Activated naive CD4-positive, alpha-beta T cell treated with Interleukin-2 at 50 U/mL for 16 hours (primary cell): Measurements from ENCODE around the gene PFDN1.

Source experiments
- DNase-seq: peaks from one replicate; pipeline ENCODE4 v3.0.0-alpha.2; 2020

The PFDN1 gene

DNA sequence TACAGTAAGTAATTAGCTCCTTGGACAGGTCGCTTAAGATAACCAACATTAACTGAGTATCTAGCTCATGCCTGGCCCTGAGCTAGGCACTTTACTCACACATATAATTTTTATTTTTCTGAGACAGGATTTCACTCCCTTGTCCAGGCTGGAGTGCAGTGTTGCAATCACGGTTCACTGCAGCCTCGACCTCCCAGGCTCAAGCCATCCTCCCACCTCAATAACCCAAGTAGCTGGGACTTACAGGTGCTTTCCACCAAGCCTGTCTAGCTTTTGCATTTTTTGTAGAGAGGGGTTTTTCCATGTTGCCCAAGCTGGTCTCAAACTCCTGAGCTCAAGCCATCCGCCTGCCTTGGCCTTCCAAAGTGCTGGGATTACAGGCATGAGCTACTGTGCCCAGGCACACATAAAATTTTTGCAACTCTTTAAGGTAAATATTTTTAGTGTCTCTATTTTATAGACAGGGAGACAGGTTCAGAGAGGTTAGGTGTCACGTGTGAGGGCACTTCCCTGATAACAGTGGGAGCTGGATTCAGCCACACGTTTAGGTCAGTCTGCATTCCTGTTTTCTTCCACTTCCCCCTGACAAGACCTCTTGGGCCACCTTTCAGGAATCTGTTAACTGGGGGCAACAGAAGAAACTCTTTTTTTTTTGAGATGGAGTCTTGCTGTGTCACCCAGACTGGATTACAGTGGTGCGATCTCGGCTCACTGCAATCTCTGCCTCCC, 25.3 kb upstream of the PFDN1 start:
- DNase-seq: no peak

DNA sequence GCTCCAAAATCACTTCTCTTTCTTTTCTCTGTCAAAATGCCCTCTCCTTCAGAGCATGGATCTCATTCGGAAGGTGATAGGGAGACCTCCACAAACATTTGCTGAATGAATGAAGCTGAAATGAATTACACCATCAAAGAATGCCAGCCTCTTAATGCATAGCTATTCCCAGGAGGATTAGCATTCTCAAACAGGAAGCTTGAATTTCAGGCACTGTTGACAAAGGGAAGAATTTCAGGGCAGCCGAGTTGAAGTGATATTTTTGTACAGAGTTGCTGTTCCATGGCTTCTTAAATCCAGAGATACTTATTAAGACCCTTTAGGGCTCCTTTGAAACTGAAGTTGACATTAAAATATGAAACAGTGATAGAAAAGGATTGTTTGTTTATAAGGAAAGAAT, 24.7 kb upstream of the PFDN1 start:
- no peak for DNase-seq

DNA sequence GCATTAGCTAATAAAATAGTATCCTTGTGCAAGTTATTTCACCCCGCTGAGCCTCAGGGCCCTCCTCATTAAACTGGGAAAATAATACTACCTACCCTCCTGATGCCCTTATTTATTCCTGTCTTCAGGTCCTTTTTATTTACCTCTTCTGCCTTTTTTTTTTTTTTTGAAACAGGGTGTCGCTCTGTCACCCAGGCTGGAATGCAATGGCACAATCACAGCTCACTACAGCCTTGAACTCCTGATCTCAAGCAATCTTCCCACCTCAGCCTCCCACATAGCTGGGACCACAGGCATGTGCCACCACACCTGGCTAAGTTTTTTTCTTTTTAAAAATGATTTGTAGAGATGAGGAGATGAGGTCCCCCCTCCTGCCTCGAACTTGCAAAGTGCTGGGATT, 22.6 kb upstream of the PFDN1 start:
- no peak for DNase-seq

DNA sequence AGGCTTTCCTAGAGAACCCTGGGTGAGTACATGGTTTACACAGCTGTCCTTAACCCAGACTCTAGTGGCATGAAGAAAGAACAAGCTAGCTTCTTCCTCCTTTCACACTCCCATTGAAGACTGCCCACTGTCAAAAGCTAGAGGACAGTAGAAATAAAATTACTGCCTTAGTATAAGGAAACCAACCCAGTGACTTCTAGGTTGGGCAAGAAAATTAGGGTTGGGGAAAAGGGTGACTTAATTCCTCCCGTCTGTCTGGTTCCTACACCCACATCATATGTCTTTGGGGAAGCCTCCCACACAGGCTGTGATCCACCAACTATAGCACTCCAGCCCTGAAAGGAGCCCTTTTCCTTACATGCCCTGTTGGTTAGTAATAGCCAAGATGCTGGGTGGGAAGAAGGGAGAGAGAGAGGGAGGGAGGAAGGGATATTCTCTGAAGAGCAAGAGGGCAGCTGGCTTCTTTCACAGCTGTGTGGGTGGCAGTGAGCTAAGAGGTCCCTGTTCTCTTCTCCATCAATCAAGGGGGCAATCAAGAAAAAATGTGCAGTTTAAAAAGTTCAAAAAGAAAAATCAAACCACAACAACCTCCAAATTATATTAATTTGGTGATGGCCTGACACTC, 21.8 kb upstream of the PFDN1 start:
- no peak for DNase-seq

DNA sequence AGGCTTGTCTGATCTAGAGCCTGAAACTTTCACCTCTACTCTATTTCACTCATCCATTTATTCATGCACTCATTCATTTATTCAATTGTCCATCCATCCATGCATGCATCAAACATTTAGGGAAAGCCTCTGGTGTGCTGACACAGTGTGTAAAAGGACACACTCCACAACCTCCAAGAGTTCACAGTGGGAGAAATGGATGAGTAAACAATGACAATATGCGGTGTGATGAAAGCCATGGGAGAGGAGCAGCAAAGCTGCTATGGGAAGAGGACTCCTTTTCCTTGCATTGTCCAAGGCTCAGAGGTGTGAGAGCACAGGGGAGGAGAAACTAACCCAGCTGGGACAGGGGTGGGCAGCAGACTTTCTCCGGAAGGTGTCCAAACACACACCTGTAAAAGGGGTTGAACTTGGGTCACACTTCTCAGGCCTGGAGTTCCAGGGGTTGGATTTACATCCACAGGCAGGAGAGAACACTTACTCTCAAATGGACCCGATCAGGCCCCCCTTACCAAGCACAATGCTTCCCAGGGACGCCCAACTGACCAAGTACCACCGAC, 21.2 kb upstream of the PFDN1 start:
- DNase-seq: no peak

DNA sequence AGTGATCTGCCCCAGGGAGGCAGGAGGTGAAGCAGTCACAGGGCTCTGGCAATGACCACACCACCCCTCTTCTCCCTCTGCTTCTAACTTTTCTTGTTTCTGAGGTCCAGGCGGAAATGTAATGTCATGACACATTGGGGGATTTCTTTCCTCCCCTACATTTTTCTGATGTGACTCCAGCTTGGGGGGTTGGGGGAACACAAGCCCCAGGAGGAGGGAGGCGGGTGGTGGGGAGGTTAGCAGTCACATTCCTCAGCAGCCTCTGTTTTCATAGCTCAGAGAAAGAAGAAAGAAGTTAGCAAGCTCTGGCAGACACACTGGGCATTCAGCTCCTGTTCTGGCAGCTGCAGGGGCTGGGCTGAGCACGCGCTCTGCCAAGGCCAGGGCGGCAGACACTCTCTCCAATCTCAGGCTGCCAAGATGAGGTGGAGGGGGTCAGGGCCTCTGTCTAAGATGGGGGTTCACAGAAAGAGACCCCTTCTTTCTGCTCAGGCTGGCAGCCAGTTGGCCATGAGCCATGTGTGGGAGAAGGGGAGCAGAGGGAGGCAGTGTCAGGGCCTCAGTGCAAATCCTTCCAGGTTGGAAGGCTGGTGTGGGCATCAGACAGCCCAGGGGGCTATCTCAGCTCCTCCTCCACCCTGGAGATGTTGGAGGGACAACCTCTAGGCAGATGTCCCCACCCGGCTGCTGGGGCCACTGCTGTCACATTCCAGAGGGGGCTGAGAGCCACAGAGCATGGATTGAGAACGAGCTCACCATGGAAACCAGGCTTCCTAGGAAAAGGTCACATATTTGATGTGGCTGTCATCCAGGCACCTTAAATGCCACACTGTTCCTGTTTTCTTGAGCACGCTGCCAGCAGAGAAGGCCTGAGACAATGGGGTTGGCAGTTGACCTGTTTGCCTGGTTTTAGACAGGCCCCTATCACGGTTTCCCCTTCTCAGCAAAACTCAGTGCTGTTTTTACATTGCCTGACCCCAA, 20.1 kb upstream of the PFDN1 start:
- no peak for DNase-seq

DNA sequence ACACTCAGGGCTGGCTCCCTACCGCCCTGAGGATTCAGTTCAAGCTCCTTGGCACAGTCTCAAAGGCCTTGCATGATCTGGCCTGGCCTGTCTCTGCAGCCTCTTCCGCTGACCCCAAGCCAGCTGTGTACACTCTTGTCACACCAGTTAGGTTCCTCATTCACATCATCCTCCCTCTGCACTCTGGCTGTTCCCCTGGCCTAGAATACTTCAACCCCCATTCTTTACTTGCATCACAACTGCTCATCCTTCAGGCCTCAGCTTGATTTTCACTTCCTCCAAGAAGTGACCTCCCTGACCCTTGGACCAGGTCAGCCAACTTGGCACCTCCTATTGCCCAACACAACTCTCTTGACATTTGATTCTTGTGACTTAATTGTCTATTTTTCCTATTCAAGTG, 18.9 kb upstream of the PFDN1 start:
- DNase-seq: no peak

DNA sequence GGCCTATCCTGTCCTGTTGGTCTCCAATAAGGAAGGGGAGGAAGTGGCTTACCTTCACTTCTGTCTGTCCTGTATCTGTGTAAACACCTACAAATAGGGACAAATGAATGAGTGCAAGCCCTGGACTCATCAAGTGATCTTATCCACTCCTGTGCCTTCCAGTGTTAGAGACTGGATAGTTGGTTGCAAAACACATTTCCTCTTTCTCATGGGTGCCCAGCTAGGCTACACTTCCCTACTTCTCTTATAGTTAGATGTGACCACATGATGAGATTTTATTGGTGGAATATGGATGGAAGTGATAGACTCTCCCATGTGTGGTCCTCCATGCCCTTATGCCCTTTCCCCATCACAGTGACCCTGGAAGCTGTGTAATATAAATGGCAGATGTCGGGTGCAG, 16.9 kb upstream of the PFDN1 start:
- no peak for DNase-seq

DNA sequence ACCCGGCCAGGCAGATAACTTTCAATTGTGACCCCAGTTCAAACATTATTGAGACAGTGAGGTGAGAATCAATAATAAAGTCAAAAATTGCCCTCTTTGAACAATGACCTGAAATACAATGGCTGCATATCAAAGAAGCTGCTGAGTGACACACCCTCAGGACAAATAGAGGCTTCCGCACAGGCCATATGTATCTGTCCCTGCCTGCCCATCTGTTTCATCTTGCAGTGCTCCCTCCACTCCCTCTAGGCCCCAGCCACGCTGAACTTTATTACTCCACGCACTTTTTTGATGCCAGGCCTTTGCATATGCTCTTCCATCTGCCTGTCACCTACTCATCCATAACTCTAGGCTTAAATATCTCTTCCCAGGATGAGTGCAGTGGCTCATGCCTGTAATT, 15.9 kb upstream of the PFDN1 start:
- DNase-seq: no peak

DNA sequence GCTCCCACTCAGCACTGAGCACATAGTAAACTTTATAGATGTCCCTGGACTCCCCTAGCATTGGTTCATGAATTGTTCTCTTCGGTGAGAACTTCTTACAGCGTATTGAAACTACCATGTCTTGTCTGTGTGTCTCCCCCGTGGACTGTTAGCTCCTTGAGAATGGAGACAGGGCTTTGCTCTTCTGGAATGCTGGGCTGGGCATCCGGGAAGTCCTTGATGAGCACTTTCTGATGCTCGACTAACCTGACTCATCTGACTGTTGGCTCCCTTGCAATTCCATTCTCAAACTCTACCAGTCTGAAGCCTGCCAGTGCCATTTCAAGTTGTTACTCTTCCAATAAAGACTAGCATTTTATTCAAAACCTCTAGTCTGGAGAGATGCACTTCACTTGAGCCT, 15.0 kb upstream of the PFDN1 start:
- no peak for DNase-seq

DNA sequence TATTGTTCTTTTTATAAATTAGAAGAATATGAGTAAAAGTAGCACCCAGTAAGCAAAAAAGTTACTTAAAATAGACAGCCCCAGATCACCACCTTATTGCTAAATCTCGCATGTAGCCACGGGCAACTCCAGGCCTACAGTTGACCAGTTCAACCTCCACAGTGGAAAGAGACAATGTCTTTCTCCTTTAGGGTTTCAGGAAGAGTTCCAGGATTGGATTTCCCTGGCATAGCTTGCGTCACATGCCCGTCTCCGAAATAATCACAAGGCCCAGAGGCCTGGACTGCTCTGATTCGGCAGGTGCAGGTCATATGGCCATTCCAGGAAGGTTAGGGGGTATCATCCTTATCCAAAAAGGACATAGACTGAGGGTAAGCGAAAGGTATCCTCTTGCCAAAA, 9.9 kb upstream of the PFDN1 start:
- DNase-seq: no peak

DNA sequence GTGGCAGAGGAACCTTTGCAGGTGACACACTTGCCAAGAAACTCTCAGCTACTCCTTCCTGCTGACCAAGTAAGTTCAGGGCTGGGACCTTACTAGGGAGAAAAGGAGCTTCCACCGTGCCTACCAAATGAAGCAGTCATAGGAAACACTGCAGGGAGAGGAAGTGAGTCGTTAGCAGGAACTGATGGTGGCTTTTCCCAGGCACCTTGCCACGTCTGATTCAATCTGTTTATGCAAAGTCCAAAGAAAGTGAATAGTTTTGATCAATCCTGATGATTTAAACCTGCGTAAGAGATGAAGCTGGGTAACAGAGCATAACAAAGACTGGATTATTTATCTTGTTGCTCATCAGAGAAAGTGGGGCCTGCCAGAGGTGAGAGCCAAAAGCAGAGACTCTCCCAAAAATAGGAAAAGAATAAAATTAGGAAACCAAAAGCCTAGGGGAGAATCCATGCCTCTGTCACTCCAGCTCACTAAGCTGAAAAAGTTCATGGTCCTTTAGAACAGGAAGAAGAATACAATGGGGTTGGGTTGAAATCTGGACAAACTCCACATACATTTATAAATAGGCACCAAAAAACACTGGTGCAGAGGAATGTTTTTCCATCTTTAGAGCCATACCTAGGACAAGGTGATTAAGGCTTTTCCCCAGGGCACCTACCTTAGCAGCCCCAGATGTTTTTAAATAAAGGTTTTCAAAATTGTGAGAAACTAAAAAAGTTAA, 9.3 kb upstream of the PFDN1 start:
- DNase-seq: no peak

DNA sequence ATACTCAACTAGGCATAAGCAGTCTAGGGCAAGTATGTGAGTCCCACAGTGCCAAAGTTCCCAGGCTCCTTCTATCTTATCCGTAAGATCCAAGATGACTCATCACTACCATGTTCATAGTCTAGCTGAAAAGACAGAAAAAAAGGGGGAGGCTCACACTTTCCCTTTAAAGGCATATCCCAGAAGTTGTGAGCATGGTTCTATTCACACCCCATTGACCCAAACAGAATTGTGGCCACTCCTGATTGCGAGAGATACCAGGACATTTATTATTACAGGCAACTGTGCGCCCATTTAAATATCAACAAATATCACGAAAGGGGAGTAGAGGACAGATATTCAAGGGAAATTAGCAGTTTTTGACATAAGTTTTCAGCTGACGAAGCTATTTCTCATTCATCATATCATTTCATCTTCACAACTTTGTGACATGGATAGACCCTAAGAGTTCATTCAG, 8.1 kb upstream of the PFDN1 start:
- no peak for DNase-seq

DNA sequence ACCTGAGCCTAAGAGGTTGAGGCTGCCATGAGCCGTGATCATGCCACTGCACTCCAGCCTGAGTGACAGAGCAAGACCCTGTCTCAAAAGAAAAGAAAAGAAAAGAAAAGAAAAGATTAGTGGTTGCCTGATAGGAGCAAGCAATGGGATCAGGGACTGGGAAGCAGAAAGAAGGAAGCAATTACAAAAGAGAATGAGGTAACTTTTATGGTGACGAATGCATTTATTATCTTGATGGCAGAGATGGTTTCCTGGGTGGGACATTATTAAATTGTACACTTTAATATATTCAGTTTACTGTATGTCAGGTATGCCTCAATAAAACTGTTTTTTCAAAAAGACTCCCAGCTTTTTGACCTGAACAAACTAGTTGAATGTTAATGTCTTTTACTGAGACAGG, 7.5 kb upstream of the PFDN1 start:
- DNase-seq: no peak

DNA sequence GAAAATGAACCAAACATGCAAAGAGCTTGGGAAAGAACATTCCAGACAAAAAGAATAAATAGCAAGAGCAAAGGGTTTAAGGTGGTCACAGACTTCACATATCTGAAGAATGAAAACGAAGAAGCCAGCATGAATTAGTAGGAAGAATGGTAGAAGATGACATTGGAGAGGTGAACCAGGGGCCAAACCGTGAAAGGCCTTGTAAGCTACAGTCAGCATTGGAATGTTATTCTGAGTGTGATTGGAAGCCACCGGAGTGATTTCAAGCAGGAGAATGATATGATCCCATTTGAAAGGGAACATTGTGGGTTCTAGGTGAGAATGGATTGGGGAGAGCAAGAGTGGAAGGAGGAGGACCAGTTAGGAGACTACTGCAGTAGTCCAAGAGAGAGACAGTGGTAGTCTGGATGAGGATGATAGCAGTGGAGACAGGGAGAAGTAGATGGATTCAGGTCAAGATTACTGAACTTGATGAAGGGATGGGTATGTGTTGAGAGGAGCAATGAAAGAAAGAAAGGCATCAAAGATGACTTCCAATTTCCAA, 6.9 kb upstream of the PFDN1 start:
- no peak for DNase-seq

DNA sequence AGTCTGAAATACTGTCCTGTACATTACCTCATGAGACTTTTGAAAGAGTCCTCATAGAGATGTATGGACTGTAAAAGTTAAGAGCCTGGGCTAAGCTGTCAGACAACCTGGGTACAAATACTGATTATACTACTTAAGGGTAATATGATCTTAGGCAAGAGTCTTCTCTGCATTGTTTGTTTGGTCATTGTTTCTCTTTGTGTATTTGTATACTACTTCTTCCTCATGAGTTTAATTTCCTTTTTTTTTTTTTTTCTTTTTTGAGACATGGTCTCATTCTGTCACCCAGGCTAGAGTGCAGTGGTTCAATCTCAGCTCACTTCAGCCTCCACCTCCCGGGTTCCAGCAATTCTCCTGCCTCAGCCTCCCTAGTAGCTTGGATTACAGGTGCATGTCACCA, 2.6 kb upstream of the PFDN1 start:
- DNase-seq: no peak

DNA sequence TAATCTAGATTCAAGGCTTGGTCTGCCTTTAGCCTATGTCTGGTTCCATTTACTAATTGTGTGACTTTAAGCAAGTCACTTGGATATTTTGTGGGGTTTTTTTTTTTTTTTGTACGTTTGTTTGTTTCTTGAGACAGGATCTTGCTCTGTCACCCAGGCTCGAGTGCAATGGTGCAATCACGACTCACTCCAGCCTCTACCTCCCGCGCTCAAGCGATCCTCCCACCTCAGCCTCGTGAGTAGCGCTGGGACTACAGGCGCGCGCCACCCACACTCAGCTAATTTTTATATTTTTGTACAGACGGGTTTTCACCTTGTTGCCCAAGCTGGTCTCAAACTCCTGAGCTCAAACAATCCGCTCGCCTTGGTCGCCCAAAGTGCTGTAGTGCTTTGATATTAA, 1.1 kb upstream of the PFDN1 start:
- no peak for DNase-seq

DNA sequence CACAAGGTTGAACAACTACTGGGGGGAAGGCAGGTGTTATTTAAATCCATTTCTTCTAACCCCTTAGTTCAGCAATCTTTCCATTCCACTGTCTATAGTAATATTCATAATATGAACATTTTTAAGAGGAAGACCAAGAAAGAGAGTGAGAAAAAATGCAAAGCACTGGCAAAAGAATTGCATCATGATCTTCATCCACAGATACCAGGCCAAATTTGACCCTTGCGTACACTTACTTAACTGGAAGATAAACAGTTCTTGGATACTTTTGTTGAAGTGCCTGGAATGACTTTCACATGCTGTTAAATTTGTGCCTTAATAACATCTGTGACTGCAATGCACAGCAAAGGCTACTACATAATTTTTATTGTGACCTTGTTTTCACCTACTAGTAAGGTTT, 1.8 kb downstream of the PFDN1 start:
- DNase-seq: no peak

DNA sequence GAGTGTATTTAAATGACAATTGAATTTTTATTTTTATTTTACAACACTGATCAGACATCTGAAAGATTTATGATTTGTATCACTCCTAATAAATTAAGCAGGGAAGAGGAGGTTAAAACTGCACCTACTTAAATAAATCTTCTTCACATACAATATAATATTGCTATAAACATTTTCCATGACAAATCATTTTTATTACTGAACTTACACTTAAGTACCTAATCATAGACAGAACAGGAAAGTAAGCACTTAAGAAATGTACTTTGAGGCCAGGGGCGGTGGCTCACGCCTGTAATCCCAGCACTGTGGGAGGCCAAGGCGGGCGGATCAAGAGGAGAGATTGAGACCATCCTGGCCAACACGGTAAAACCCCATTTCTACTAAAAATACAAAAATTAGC, 3.8 kb downstream of the PFDN1 start:
- no peak for DNase-seq

DNA sequence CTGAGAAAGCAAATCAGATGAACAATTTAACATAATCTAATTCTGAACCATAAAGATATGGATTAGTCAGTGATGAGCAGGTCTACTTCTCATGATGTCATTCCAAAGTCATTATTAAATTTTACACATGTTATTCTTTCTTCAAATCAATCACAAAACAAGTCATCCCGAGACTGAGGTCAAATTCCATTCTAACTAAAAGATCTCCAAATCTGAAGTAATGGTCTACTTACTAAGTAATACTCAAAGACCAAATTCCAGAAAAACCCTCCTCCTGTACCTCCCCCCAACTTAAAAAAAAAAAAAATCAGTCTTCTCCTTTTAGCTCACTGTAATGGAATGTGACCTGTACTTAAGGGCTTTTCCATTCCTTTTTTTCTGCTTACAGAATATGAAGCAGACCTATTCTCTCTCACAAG, 4.7 kb downstream of the PFDN1 start:
- DNase-seq: no peak

DNA sequence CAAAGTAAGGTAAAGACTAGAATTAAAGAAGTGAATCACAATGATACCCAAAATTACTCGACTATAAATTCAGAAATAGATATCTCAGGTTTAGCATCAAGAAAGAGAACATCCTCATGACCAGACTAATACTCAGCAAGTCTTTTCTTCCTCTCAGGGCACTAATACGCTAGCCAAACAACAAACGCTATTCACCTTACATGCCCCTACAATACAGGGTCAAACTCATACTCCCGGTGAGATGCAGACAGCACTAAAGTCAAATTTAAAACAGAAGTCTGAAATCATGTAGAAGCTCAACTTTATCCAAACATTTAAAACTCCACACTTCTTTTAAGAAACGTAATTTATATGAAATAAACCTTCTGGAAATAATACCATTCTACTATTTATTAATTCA, 5.6 kb downstream of the PFDN1 start:
- DNase-seq: no peak

DNA sequence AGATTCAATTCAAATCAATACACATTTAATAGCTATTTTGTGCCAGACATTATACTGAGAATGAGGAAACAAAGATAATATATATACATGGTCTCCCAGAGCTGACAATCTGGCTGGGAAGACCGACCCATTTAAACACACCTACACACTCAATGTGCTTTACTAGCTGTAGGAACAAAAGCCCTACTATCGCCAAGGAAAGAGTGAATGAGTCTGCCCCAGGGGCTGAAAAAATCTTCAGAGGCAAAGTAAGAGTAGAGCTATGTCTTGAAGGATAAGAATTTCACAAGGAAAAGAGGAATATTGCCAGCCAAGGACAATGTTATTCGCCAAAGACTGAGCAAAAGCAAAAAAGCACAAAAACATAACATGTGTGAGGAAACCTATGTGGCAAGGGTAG, 6.6 kb downstream of the PFDN1 start:
- no peak for DNase-seq
